Measurements from ENCODE around the gene SLC4A1.

The SLC4A1 gene

DNA sequence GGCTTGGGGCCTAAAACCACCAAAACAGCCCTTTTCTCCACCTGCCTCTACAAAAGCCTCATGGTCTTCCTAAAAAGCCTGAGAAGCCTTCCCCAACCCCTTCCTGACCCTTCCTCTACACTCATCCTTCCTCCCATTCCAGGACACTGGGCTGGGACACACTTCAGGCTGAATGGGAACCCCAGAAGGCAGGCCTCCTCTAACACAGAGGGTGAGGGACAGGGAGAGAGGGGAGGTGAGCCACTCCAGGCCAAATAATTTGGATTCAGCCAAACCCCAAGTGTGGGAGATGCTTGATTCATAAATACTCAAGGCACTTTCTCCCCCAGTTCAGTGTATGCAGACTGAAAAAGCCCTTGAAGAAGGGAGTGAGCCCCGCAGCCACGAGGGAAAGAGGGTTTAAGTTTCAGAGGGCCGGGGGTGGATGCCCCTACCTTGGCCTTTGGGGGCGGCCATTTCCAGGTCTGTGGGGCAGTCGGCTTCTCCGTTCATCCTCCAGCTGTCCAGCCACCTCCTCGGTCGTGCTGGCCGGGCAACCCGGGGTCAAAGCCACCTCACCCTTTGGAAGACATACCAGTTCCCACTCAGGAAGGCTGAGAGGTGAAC lies 50.1 kb downstream of the SLC4A1 start:
- no peak for DNase-seq (ENCODE audit: low read depth)
- H3K4me3 ChIP-seq (replicated peaks; ENCODE audit: low read depth, low read length): peak overlapping the region; percentile 83
- TF ChIP-seq, protein P1, sequence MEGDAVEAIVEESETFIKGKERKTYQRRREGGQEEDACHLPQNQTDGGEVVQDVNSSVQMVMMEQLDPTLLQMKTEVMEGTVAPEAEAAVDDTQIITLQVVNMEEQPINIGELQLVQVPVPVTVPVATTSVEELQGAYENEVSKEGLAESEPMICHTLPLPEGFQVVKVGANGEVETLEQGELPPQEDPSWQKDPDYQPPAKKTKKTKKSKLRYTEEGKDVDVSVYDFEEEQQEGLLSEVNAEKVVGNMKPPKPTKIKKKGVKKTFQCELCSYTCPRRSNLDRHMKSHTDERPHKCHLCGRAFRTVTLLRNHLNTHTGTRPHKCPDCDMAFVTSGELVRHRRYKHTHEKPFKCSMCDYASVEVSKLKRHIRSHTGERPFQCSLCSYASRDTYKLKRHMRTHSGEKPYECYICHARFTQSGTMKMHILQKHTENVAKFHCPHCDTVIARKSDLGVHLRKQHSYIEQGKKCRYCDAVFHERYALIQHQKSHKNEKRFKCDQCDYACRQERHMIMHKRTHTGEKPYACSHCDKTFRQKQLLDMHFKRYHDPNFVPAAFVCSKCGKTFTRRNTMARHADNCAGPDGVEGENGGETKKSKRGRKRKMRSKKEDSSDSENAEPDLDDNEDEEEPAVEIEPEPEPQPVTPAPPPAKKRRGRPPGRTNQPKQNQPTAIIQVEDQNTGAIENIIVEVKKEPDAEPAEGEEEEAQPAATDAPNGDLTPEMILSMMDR (IDR thresholded peaks at IDR 0.05; ENCODE audit: low read length, missing control alignments): no peak

DNA sequence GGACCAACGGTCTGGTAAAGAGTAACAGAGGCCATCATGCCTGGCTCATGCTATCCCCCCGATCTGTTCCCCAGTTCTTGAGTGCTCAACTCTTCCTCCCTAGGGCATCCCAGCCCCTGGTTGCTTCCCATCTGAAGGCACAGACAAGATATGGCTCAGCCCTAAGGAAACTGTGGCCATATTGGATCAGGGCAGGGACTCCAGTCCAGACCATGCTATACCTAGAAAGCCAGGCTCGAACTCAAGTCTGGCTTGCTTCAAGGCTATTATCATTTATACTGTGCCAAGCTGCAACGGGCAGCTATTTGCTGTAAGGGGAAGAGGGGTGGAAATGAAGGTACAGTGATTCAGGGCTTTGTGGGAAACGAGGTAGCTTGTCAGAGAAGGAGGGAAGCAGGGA lies 51.2 kb downstream of the SLC4A1 start:
- no peak overlapping the region for H3K4me3 ChIP-seq (replicated peaks; ENCODE audit: low read depth, low read length)
- DNase-seq (ENCODE audit: low read depth): no peak
- TF ChIP-seq, protein P1 (IDR thresholded peaks at IDR 0.05; ENCODE audit: low read length, missing control alignments): no peak

DNA sequence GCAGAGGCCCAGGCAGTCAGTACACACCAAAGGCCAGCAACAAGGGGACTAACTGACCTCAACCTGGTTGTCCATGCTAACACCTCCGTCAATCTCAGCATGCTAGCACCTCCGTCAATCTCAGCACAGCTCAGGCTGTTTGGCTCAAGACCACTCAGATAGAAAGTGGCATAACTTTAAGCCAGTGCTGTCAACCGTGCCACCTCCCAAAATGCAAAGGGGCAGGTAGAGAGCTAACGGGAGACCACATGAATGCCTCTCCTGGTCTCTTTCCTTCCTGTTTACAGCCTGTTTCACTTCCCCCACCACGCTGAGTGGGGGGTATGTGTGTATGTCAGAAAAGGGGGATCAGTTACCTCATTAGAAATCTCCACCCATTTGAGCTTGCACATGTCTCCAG lies 51.8 kb downstream of the SLC4A1 start:
- TF ChIP-seq, protein P1 (IDR thresholded peaks at IDR 0.05; ENCODE audit: low read length, missing control alignments): no peak
- no peak overlapping the region for H3K4me3 ChIP-seq (replicated peaks; ENCODE audit: low read depth, low read length)
- no peak for DNase-seq (ENCODE audit: low read depth)

DNA sequence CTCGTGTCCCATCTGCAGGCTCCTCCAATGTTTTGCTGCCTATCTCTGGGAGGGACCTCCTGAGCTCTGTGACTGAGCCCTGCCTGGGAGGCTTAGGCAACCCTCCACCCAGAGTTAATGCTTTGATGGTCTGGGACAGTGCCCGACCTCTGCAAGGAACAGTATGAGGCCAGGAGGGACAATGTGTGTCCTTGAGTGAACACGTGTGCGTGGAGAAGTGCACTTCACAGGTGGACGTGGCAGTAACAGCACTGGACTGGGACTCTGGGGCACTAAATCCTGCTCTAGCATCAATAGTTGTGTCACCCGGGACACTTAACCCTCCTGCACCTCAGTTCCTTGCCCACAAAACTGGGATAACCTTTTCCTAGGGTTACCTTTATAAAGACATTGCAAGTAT lies 53.0 kb downstream of the SLC4A1 start:
- TF ChIP-seq, protein P1 (IDR thresholded peaks at IDR 0.05; ENCODE audit: low read length, missing control alignments): no peak
- no peak for DNase-seq (ENCODE audit: low read depth)
- no peak overlapping the region for H3K4me3 ChIP-seq (replicated peaks; ENCODE audit: low read depth, low read length)

DNA sequence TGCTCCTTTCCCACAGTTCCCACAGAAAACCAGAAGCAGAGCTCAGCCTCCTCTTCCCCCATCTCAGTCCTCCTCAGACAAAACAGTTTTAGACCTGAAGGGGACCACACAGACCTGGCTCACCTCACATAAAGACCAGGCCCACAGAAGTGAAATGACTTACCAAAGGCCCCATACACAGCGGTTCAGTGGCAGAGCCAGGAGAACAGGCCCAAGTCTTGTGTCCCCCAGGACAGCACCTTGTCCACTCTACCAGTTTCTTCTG lies 53.8 kb downstream of the SLC4A1 start:
- TF ChIP-seq, protein P1 (IDR thresholded peaks at IDR 0.05; ENCODE audit: low read length, missing control alignments): no peak
- no peak for DNase-seq (ENCODE audit: low read depth)
- H3K4me3 ChIP-seq (replicated peaks; ENCODE audit: low read depth, low read length): no peak overlapping the region

DNA sequence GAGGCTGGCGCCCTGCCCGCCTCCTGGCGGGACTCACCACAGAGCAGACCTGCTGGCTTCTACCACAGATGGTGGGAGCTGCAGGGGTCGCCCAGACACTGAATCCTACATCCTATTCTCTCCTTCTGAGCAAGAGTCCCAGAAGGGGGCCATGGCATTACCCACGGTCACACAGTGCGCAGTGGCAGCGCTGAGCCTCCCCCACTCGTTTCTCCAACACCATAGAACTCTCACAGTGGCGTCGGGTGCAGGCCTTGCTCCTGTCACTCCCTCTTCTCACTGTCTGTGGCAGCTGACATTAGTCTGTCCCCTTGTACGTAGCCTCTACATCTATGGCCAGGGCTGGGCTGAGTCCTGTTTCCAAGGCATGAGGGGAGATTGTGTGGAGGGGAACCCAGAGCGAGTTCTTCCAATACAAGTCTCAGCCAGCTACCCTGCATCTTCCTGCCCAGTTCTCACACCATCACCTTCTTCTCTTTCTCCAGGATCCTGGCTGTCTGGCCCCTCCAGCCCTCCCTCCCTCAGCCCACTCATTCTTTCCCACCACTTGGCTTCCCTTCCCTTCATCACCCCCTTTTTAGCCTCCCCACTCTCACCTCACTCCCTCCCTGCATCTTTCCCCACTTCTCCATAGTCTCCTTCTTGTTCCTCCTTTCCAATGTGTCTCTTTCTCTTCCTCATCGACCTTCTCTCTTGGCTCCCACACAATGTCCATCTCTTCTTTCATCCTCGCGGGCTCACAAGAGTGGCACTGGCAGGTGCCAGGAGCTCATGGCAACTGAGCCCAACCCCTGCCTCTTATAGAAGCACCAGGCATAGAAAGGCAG lies 54.3 kb downstream of the SLC4A1 start:
- TF ChIP-seq, protein P1 (IDR thresholded peaks at IDR 0.05; ENCODE audit: low read length, missing control alignments): no peak
- DNase-seq (ENCODE audit: low read depth): no peak
- no peak overlapping the region for H3K4me3 ChIP-seq (replicated peaks; ENCODE audit: low read depth, low read length)
